HG03039 (cell line): ENCODE data around the gene GGTLC3.
A peak's percentile ranks its signal among the peaks of the same experiment; 100 is the strongest.
"Not testable (repeated sequence)": the region's sequence is repeated elsewhere in the genome, so short reads cannot be mapped to it uniquely, and the experiment has no call there.

Experiments used
- ATAC-seq: cut with Tn5 transposase; IDR thresholded peaks from one replicate; pipeline ENCODE4 v1.9.1; 2021; ENCODE audit warnings: mild to moderate bottlenecking, moderate library complexity; ENCODE audit not compliant: unreplicated experiment

The GGTLC3 gene

DNA sequence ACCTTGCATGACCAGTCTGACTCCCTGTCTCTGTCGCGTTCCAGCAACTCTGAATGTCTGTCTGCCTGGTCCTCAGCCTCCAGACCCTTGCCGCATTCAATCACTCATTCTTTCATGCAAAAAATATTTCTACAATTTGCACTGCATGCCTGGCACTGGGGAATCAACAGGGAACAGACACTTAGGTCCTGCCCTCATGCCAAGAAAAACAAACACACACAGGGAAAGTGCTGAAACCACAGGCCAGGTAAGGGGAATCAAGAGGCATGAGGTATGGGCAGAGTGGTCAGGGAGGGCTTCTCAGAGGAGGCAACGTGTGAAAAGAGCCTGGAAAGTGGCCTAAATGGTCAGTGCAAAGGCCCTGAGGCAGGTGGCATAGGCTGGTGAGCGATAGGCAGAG is at the start of gene GGTLC3:
Gene GGTLC3 (minus strand): TSS at position 101 of the 400 bp plus-strand sequence. CDS start 264 bp downstream, outside the sequence.
- not testable (repeated sequence) for ATAC-seq

DNA sequence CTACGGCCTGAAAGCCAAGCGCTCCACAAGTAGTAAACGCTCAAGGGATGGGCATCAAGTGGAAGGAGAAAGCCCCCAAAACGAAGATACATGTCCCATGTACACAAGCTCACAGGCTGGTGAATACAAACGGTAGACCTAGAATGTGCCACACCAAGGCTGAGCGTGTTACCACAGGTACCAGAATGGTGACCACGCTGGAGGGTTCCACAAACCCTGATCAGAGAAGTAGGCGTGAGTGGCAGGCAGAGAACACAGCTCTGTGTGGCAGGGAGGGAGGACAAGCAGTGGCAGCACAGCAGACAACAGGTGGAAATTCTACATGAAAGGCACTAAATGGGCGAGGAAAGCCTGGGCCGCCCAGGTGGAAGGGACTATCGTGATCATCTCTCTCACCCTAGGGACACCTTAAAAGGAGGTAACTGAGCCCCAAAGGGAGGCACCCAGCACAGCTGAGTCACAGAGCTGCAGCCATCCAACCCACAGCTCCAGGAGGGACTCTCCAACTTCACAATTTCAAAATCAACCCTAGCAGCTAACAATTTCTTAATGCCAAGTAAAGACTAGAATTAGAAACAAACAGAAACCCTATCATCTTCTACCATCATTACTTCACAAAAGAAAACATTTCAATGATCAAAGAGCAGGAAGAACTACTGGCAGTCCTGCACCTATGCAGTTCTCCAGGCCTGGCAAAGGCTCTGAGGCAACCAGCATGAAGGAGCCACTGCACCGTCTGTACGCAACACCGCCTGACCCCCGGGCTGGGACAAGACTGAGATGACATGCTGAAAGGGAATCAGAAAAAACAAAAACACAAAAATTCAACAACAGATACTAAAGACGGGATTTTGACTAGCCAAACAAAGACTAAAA is 42.4 kb upstream of the GGTLC3 start:
- not testable (repeated sequence) for ATAC-seq

GRCh38 chr22:18558939-18559338 is 41.0 kb upstream of the GGTLC3 start:
- ATAC-seq: not testable (repeated sequence)

DNA sequence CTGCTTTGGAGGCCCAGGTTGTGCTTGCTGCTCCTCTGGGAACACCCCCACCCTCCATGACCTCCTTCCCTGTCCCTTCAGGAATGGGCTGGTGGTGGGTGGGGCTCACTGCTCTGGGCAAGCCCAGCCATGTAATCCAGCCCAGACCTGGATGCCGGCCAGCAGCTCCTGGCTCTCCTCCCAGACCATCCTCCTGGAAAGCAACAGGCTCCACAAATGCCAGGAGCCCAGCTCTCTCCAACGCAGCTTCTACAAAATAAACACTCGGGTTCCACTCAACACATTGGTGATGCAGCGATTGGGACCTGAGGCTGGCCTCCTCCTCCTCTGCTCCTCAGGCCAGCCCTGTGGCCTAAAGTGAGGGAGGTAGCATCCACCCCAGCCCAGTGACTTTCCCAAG is 40.6 kb upstream of the GGTLC3 start:
- not testable (repeated sequence) for ATAC-seq

- ATAC-seq: not testable (repeated sequence)
Observed at GRCh38 chr22:18554280-18555256, 36.6 kb upstream of the GGTLC3 start.

DNA sequence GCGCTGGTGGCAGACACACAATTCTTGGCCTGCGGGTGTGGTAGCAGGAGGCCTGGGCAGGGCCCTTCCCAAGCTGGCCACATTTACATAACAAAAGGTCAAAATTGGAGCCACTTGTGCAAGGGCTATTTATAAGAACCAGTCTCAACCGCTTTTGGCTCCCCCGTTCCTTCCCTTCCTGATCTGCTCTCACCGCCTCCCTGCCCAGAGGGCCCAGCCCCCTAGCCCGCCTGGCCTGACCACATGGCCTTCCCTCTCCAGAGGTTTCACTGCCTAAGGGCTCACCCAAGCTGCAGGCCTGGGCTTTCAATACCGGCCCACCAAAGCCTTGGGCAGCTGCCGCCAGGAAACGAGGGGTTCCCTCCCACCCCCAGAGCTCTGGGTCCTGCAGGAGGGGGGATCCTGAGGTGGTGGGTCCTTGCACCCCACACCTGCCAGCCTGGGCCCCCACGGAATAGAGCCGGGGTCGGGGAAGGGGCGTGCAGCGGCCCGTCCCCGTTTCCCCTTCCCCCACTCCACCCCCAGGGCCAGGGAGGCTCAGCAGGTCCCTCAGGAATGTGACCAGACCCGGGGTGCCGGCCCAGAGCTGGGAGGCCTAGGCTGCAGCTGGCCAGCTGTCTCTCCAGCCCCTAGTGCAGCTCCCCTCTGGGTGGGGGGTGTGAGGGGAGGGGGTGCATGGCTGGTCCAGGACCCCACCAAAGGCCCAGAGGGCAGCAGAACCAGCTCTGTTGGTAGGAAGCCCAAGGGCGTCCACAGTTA is 35.1 kb upstream of the GGTLC3 start:
- ATAC-seq: not testable (repeated sequence)

GRCh38 chr22:18551046-18551445 is 33.1 kb upstream of the GGTLC3 start:
- ATAC-seq: not testable (repeated sequence)

DNA sequence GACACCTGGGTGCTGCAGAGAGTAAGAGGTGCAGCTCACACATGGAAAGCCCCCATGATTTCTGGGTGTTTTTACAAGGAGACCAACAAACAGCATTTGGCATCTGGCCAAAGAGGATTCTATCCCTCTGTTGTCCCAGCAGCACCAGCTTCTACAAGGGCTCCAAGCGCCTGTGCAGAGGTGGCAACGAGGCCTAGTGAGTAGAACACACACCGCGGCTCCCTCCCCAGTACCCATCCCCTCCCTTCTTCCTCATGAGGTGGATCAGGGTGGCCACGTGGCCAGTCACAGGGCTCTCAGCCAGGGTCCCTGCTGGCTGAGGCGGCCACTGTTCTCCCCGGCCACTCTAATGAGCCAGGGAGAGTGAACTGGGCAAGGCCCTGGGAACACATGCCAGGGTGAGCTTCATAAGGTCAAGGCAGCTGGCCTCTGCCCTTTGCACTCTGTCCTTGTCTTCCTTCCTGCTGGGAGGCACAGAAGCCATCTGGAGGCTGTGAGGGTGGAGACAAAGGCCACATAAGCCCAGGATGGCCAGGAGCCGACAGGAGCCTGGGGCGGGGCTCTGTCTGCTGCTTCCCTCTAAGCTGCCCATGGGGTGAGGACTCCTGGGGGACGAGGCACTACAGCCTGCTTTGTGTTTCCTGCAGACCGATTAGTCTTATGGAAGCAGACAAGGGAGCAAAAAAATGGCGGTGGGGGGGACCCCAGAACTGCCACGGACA is 31.7 kb upstream of the GGTLC3 start:
- not testable (repeated sequence) for ATAC-seq

- not testable (repeated sequence) for ATAC-seq
Observed at GRCh38 chr22:18544615-18545014, 26.7 kb upstream of the GGTLC3 start.

GRCh38 chr22:18543400-18543799 is 25.4 kb upstream of the GGTLC3 start:
- ATAC-seq: not testable (repeated sequence)

GRCh38 chr22:18539994-18540393 is 22.0 kb upstream of the GGTLC3 start:
- not testable (repeated sequence) for ATAC-seq

DNA sequence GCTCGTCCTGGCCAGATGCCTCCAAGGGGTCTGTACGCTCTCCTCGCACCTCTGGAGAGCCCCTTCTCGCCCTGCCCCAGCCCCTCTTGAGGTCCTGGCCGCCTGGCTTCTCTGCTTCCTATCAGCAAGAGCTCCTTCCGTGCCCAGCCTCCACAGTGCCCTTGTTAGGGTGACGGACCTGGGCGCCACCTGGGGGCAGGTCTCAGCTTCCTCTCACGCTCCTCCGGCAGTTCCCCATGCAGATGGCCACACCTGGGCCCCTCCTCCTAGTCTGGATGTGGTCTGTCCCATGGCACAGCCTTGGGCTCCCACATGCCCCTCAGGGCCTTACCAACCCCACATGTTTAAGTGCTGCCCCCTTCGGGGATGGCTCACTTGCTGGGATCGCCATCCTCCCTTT is 16.4 kb upstream of the GGTLC3 start:
- not testable (repeated sequence) for ATAC-seq

DNA sequence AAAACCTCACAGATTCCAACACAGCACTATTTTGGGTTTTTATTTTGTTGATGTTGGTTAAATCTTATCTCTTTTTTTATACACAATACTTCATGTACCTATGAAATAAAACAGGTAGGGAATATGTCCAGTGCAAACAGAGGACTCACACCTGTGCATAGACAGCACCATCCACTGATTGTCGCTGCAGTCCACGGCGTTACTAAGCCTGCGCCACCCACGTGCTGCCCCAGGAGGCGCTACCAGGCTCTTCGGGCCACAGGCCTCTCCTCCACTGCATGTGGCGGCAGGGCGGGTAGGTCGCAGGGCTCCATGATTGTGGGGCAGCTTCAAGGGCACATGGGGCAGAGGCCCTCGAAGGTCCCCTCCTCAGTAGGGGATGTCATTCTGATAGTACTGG is 15.7 kb upstream of the GGTLC3 start:
- ATAC-seq: not testable (repeated sequence)

DNA sequence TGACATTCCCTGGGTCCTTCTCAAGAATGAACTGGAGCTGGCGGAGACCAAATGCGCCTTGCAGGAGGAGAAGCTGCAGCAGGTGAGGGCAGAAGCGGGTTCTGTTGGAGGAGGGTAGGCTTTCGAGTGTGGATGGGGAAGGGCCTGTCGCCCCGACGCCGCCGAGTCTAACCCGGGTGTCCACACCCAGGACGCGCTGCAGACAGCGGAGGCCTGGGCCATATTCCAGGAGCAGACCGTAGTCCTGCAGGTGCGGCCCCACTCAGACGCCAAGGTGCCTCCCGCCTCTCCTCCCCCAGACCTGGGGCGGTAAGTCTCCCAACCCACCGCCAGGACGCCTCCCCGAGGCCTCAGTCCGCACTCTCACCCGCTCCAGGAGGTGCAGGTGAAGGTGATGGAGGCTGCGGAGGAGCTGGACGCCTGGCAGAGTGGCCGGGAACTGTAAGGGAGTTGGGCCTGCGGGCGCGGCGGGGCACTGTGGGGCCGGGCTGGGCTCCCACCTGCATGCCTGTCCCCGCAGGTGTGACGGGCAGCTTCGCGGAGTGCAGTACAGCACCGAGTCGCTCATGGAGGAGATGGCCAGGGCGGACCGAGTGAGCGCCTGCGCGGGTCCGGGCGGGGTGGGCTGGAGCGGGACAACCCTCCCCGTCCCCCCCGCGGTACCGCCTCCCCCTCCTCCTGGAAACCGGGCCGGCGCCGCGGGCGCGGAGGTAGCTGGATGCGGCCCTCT is 11.6 kb upstream of the GGTLC3 start:
- ATAC-seq: peak; percentile 13

- peak; percentile 67 for ATAC-seq
Observed at GRCh38 chr22:18528597-18529415, 10.8 kb upstream of the GGTLC3 start.

GRCh38 chr22:18527752-18528596 is 10.0 kb upstream of the GGTLC3 start, which contains the start of gene TMEM191B:
Gene TMEM191B, plus strand, starts transcription at chr22:18527802. Its CDS starts 179 bp downstream, at chr22:18527981.
- peak; percentile 19 for ATAC-seq

DNA sequence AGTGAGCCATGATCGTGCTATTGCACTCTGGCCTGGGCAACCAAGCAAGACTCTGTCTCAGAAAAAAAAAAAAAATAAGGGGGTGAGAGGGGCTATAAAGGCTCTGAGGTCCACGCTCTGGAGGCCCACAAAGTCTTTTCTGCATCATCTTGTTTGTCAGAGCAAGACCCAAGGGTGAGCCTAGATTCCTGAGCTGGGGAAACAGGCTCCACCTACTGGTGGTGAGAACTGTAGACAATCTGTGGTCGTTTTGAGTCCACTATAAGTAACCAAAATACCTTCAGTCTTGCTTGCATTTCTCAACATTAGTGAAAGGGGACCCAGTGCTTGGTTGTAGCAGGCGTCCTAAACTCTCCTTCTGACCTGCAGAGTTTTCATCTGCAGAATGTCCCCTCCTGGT is 5.4 kb upstream of the GGTLC3 start:
- ATAC-seq: not testable (repeated sequence)
